ENCODE results near the gene PKN1. TPM values are rescaled to one million over a fixed set of nuclear protein-coding genes. Genes with fewer than 3 reads are reported as not detected.
A peak's percentile ranks its signal among the peaks of the same experiment; 100 is the strongest.

The PKN1 gene
- total and polyA plus RNA-seq, 4 donors: 38.7 to 112 (median 87.2) TPM

GRCh38 chr19:14411161-14411937, 21.8 kb upstream of the PKN1 start:
- no peaks in the 10 kb centered on the region for H3K27me3 ChIP-seq (ENCODE audit: control insufficient read depth in 1 of 2, insufficient read depth in 2 of 2, low read length in 1 of 2)
- intact Hi-C loops (cut with DNase I): no loop called here
- ATAC-seq (ENCODE audit: low FRiP score) (no peak), DNase-seq (no peak)
- no peaks in the 10 kb centered on the region for H3K4me1 ChIP-seq (ENCODE audit: control insufficient read depth in 1 of 2, insufficient read depth in 2 of 2, low read length in 2 of 2)
- H3K27ac ChIP-seq (ENCODE audit: low read depth in 1 of 2, low read length in 2 of 2): no peak overlapping the region
- no peak overlapping the region for H3K4me3 ChIP-seq (ENCODE audit: low read length in 2 of 2)
- H3K9me3 ChIP-seq (ENCODE audit: control insufficient read depth, low read length): no peaks in the 10 kb centered on the region
- 84% methylated on average over 19 of the region's 19 CpGs for WGBS, 2 donors
- H3K36me3 ChIP-seq (ENCODE audit: control insufficient read depth in 1 of 2, insufficient read depth in 2 of 2, low read length in 1 of 2): peaks cover 0 to 20% of the 10 kb centered on the region in 2 donors

- no peaks in the 10 kb centered on the region for H3K27me3 ChIP-seq (ENCODE audit: control insufficient read depth in 1 of 2, insufficient read depth in 2 of 2, low read length in 1 of 2)
- H3K36me3 ChIP-seq (ENCODE audit: control insufficient read depth in 1 of 2, insufficient read depth in 2 of 2, low read length in 1 of 2): peaks cover 0 to 16% of the 10 kb centered on the region in 2 donors
- intact Hi-C loops (cut with DNase I): no loop called here
- 89 to 91% methylated on average over 8 of the region's 8 CpGs for WGBS, 2 donors
- no peak overlapping the region for H3K27ac ChIP-seq (ENCODE audit: low read depth in 1 of 2, low read length in 2 of 2)
- H3K4me3 ChIP-seq (ENCODE audit: low read length in 2 of 2): no peak overlapping the region
- H3K9me3 ChIP-seq (ENCODE audit: control insufficient read depth, low read length): no peaks in the 10 kb centered on the region
- ATAC-seq (ENCODE audit: low FRiP score) (no peak), DNase-seq (no peak)
- no peaks in the 10 kb centered on the region for H3K4me1 ChIP-seq (ENCODE audit: control insufficient read depth in 1 of 2, insufficient read depth in 2 of 2, low read length in 2 of 2)
Observed at GRCh38 chr19:14411938-14412245, 21.2 kb upstream of the PKN1 start.

GRCh38 chr19:14412324-14412995, 20.6 kb upstream of the PKN1 start:
- no peak for ATAC-seq (ENCODE audit: low FRiP score)
- peaks cover 0 to 14% of the 10 kb centered on the region in 2 donors for H3K36me3 ChIP-seq (ENCODE audit: control insufficient read depth in 1 of 2, insufficient read depth in 2 of 2, low read length in 1 of 2)
- WGBS, 2 donors: 87 to 89% methylated on average over 23 to 25 of the region's 25 CpGs

GRCh38 chr19:14412996-14413692, 20.0 kb upstream of the PKN1 start:
- no peak overlapping the region for H3K27ac ChIP-seq (ENCODE audit: low read depth in 1 of 2, low read length in 2 of 2)
- no peaks in the 10 kb centered on the region for H3K4me1 ChIP-seq (ENCODE audit: control insufficient read depth in 1 of 2, insufficient read depth in 2 of 2, low read length in 2 of 2)
- no peaks in the 10 kb centered on the region for H3K9me3 ChIP-seq (ENCODE audit: control insufficient read depth, low read length)
- H3K27me3 ChIP-seq (ENCODE audit: control insufficient read depth in 1 of 2, insufficient read depth in 2 of 2, low read length in 1 of 2): no peaks in the 10 kb centered on the region
- no peak overlapping the region for H3K4me3 ChIP-seq (ENCODE audit: low read length in 2 of 2)
- no peak for ATAC-seq (ENCODE audit: low FRiP score)
- 71 to 78% methylated on average over 15 of the region's 15 CpGs for WGBS, 2 donors
- no peak for DNase-seq
- intact Hi-C loops (cut with DNase I): no loop called here
- peaks cover 0 to 10% of the 10 kb centered on the region in 2 donors for H3K36me3 ChIP-seq (ENCODE audit: control insufficient read depth in 1 of 2, insufficient read depth in 2 of 2, low read length in 1 of 2)

More at GRCh38 chr19:14412324-14412995, 20.6 kb upstream of the PKN1 start:
- Histone ChIP-seq H3K9me3 (ENCODE audit: control insufficient read depth, low read length) (no peaks in the 10 kb centered on the region), H3K27ac (ENCODE audit: low read depth in 1 of 2, low read length in 2 of 2) (no peak overlapping the region), H3K27me3 (ENCODE audit: control insufficient read depth in 1 of 2, insufficient read depth in 2 of 2, low read length in 1 of 2) (no peaks in the 10 kb centered on the region), H3K4me3 (ENCODE audit: low read length in 2 of 2) (no peak overlapping the region), H3K4me1 (ENCODE audit: control insufficient read depth in 1 of 2, insufficient read depth in 2 of 2, low read length in 2 of 2) (no peaks in the 10 kb centered on the region)
- intact Hi-C loops (cut with DNase I): no loop called here
- DNase-seq: no peak

- no peak for ATAC-seq (ENCODE audit: low FRiP score)
- Histone ChIP-seq H3K27ac (ENCODE audit: low read depth in 1 of 2, low read length in 2 of 2) (no peak overlapping the region), H3K9me3 (ENCODE audit: control insufficient read depth, low read length) (no peaks in the 10 kb centered on the region), H3K27me3 (ENCODE audit: control insufficient read depth in 1 of 2, insufficient read depth in 2 of 2, low read length in 1 of 2) (no peaks in the 10 kb centered on the region), H3K4me3 (ENCODE audit: low read length in 2 of 2) (no peak overlapping the region), H3K4me1 (ENCODE audit: control insufficient read depth in 1 of 2, insufficient read depth in 2 of 2, low read length in 2 of 2) (no peaks in the 10 kb centered on the region), H3K36me3 (ENCODE audit: control insufficient read depth in 1 of 2, insufficient read depth in 2 of 2, low read length in 1 of 2) (peaks cover 0 to 10% of the 10 kb centered on the region in 2 donors)
- 32 to 44% methylated on average over 3 of the region's 3 CpGs for WGBS, 2 donors
- no peak for DNase-seq
- intact Hi-C loops (cut with DNase I): no loop called here
Observed at GRCh38 chr19:14413693-14414181, 19.4 kb upstream of the PKN1 start.

GRCh38 chr19:14414926-14415690, 18.0 kb upstream of the PKN1 start:
- H3K27ac ChIP-seq (ENCODE audit: low read depth in 1 of 2, low read length in 2 of 2): no peak overlapping the region
- ATAC-seq (ENCODE audit: low FRiP score) (no peak), DNase-seq (no peak)
- no peaks in the 10 kb centered on the region for H3K27me3 ChIP-seq (ENCODE audit: control insufficient read depth in 1 of 2, insufficient read depth in 2 of 2, low read length in 1 of 2)
- no peaks in the 10 kb centered on the region for H3K4me1 ChIP-seq (ENCODE audit: control insufficient read depth in 1 of 2, insufficient read depth in 2 of 2, low read length in 2 of 2)
- no peak overlapping the region for H3K4me3 ChIP-seq (ENCODE audit: low read length in 2 of 2)
- WGBS, 2 donors: 95 to 96% methylated on average over 8 of the region's 8 CpGs
- intact Hi-C loops (cut with DNase I): no loop called here
- no peaks in the 10 kb centered on the region for H3K9me3 ChIP-seq (ENCODE audit: control insufficient read depth, low read length)
- H3K36me3 ChIP-seq (ENCODE audit: control insufficient read depth in 1 of 2, insufficient read depth in 2 of 2, low read length in 1 of 2): peaks cover 0 to 4% of the 10 kb centered on the region in 2 donors

- Histone ChIP-seq H3K9me3 (ENCODE audit: control insufficient read depth, low read length) (no peaks in the 10 kb centered on the region), H3K4me1 (ENCODE audit: control insufficient read depth in 1 of 2, insufficient read depth in 2 of 2, low read length in 2 of 2) (no peaks in the 10 kb centered on the region), H3K27me3 (ENCODE audit: control insufficient read depth in 1 of 2, insufficient read depth in 2 of 2, low read length in 1 of 2) (no peaks in the 10 kb centered on the region), H3K27ac (ENCODE audit: low read depth in 1 of 2, low read length in 2 of 2) (no peak overlapping the region), H3K4me3 (ENCODE audit: low read length in 2 of 2) (no peak overlapping the region), H3K36me3 (ENCODE audit: control insufficient read depth in 1 of 2, insufficient read depth in 2 of 2, low read length in 1 of 2) (peaks cover 0 to 4% of the 10 kb centered on the region in 2 donors)
- DNase-seq (no peak), ATAC-seq (ENCODE audit: low FRiP score) (no peak)
- WGBS, 2 donors: 66 to 67% methylated on average over 6 of the region's 6 CpGs
- intact Hi-C loops (cut with DNase I): no loop called here
Observed at GRCh38 chr19:14416817-14417231, 16.3 kb upstream of the PKN1 start.

- peak; percentile 89 to 95 for DNase-seq
- Histone ChIP-seq H3K36me3 (ENCODE audit: control insufficient read depth in 1 of 2, insufficient read depth in 2 of 2, low read length in 1 of 2) (no peaks in the 10 kb centered on the region), H3K9me3 (ENCODE audit: control insufficient read depth, low read length) (no peaks in the 10 kb centered on the region), H3K27ac (ENCODE audit: low read depth in 1 of 2, low read length in 2 of 2) (peak overlapping the region; percentile 14 to 61), H3K4me3 (ENCODE audit: low read length in 2 of 2) (peak overlapping the region; percentile 89 to 96), H3K4me1 (ENCODE audit: control insufficient read depth in 1 of 2, insufficient read depth in 2 of 2, low read length in 2 of 2) (no peaks in the 10 kb centered on the region), H3K27me3 (ENCODE audit: control insufficient read depth in 1 of 2, insufficient read depth in 2 of 2, low read length in 1 of 2) (no peaks in the 10 kb centered on the region)
- intact Hi-C loops (cut with DNase I): no loop called here
- peak; percentile 92 for ATAC-seq (ENCODE audit: low FRiP score)
- 0% methylated on average over 23 of the region's 23 CpGs for WGBS, 2 donors
Observed at GRCh38 chr19:14418856-14419105, 14.3 kb upstream of the PKN1 start.

All from aorta (tissue), 5 donors.